MM.1S (cell line): Measurements from ENCODE around the gene CASP3.
"Not testable (repeated sequence)": the region's sequence is repeated elsewhere in the genome, so short reads cannot be mapped to it uniquely, and the experiment has no call there.

Source experiments
- CTCF ChIP-seq: fragments of 300-600 bp; sonication (generic); IDR thresholded peaks from 2 replicates; pipeline ENCODE4 v1.5.1; 2016; ENCODE audit warnings: antibody characterized with exemption, low read length, mixed read lengths
- EZH2phosphoT487 ChIP-seq: fragments of 300-600 bp; sonication (generic); IDR thresholded peaks from 2 replicates; pipeline ENCODE4 v1.6.1; 2018; ENCODE audit warnings: antibody characterized with exemption, low read length

DNA sequence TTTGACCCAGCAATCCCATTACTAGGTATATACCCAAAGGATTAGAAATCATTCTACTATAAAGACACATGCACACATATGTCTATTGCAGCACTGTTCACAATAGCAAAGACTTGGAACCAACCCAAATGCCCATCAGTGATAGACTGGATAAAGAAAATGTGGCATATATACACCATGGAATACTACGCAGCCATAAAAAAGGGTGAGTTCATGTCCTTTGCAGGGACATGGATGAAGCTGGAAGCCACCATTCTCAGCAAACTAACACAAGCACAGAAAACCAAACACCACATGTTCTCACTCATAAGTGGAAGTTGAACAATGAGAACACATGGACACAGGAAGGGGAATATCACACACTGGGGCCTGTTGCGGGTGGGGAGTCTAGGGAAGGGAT lies 41.8 kb downstream of the CASP3 start:
- not testable (repeated sequence) for TF ChIP-seq CTCF, EZH2phosphoT487
